GM23338 (cell line): ENCODE measurements around the gene WIPF3.

Experiments used
- CTCF ChIP-seq, 2 experiments: fragments of 200-600 bp in 1 of 2; sonication (generic) in 1 of 2; conservative IDR thresholded peaks; 2 replicates each; pipeline versions ENCODE4 v1.5.1 to v1.6.1; 2016 to 2017; ENCODE audit warnings: antibody characterized with exemption in 2 of 2, low read depth in 2 of 2, mild to moderate bottlenecking in 2 of 2, moderate library complexity in 1 of 2
- EZH2 ChIP-seq: fragments of 200-600 bp; sonication (generic); IDR thresholded peaks from one replicate; pipeline ENCODE4 v1.8.0; 2017; ENCODE audit warnings: antibody characterized with exemption, mild to moderate bottlenecking, low read depth; ENCODE audit not compliant: unreplicated experiment
- POLR2AphosphoS5 ChIP-seq: IDR thresholded peaks from 2 replicates; pipeline ENCODE4 v1.6.1; 2016; ENCODE audit warnings: antibody characterized with exemption, low read depth

GRCh38 chr7:29919790-29920189 is 113.5 kb downstream of the WIPF3 start:
- TF ChIP-seq CTCF (conservative IDR thresholded peaks at IDR 0.05; ENCODE audit: low read depth in 2 of 2) (no peak), EZH2 (no peak), POLR2AphosphoS5 (no peak)
